ENCODE results near the gene DAB2IP. TPM values are rescaled to one million over a fixed set of nuclear protein-coding genes. Genes with fewer than 3 reads are reported as not detected.

DAB2IP gene
- total and polyA plus RNA-seq, 4 donors: 19.4 to 75.0 (median 28.7) TPM

- H3K9ac ChIP-seq (ENCODE audit: insufficient read depth in 1 of 2, low read length in 2 of 2): no peak overlapping the region
- no peaks in the 10 kb centered on the region for H3K27me3 ChIP-seq (ENCODE audit: control insufficient read depth in 3 of 3, insufficient read depth in 3 of 3, low read length in 2 of 3)
- TF ChIP-seq, protein P1, sequence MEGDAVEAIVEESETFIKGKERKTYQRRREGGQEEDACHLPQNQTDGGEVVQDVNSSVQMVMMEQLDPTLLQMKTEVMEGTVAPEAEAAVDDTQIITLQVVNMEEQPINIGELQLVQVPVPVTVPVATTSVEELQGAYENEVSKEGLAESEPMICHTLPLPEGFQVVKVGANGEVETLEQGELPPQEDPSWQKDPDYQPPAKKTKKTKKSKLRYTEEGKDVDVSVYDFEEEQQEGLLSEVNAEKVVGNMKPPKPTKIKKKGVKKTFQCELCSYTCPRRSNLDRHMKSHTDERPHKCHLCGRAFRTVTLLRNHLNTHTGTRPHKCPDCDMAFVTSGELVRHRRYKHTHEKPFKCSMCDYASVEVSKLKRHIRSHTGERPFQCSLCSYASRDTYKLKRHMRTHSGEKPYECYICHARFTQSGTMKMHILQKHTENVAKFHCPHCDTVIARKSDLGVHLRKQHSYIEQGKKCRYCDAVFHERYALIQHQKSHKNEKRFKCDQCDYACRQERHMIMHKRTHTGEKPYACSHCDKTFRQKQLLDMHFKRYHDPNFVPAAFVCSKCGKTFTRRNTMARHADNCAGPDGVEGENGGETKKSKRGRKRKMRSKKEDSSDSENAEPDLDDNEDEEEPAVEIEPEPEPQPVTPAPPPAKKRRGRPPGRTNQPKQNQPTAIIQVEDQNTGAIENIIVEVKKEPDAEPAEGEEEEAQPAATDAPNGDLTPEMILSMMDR (IDR thresholded peaks at IDR 0.05; ENCODE audit: control extremely low read depth, extremely low read depth): no peak
- no peak overlapping the region for H3K27ac ChIP-seq (ENCODE audit: low read depth in 1 of 2, low read length in 1 of 2)
- no peaks in the 10 kb centered on the region for H3K36me3 ChIP-seq (ENCODE audit: control insufficient read depth in 4 of 4, insufficient read depth in 4 of 4, low read length in 4 of 4)
- peaks cover 0 to 9% (median 4%) of the 10 kb centered on the region in 5 donors for H3K4me1 ChIP-seq (ENCODE audit: control insufficient read depth in 5 of 5, insufficient read depth in 5 of 5, low read length in 5 of 5)
- H3K4me3 ChIP-seq: no peak overlapping the region
- ATAC-seq (ENCODE audit: insufficient read depth, low FRiP score): no peak
- no peak for DNase-seq
- H3K9me3 ChIP-seq (ENCODE audit: control insufficient read depth in 4 of 4, insufficient read depth in 3 of 4, low read length in 3 of 4): no peaks in the 10 kb centered on the region
- WGBS, 2 donors: 46 to 53% methylated on average over 8 of the region's 8 CpGs
Measured at GRCh38 chr9:121637713-121638220, 13.7 kb upstream of the DAB2IP start.

DNA sequence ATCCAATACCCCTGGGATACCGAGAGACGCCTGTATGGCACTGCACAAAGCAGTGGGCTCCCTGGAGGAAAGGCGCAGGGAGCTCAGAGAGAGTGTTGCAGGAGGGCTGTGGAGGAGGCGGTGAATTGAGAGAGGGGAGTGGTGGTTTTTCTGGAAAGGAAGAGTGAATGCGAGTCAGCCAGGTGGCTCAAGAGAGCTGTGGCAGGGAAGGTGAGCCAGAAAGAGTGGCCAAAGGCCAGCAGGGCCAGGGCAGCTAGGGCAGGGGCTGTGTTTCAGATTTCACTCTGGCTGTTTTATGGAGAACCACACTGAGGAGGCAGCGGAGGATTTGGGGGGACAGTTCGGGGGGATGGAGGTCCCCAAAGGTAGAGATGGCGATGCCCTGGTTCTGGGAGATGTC lies 13.0 kb upstream of the DAB2IP start:
- no peak for DNase-seq

DNA sequence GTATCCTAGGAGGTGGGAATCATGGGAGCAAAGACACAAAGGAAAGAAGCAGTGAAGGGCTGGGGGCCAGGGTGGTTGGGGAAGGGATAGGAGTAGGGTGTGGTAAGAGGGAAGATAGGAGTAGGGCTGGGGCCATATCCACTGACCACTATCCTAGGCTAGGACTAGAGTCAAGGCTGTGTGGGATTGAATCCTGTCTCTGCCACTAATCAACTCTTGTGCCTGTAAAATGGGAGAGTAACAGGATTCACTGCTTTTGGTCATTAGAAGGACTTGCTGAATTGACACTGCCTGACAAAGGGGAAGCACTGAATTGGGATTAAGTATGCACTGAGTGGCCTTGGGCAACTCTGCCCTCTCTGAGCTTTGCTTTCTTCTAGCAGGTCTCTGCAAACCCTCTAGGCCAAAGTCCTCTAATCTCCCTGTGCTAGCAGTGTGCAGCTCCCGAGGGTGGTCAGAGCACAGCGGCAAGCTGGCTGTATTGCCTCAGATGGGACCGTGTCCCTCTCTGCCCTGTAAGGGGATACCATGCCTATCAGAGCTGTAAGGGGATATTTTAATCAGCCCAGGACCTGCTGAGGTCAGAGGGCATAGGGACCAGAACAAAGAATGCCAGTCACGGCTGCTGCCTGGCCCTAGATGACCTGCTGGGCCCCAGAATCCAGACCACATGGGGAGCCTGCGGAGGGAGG lies 12.4 kb upstream of the DAB2IP start:
- TF ChIP-seq, protein P1 (IDR thresholded peaks at IDR 0.05; ENCODE audit: control extremely low read depth, extremely low read depth): no peak

More for the DNA sequence above, 13.0 kb upstream of the DAB2IP start:
- 94 to 97% methylated on average over 8 of the region's 8 CpGs for WGBS, 2 donors
- TF ChIP-seq, protein P1 (IDR thresholded peaks at IDR 0.05; ENCODE audit: control extremely low read depth, extremely low read depth): no peak
- no peak overlapping the region for H3K9ac ChIP-seq (ENCODE audit: insufficient read depth in 1 of 2, low read length in 2 of 2)
- ATAC-seq (ENCODE audit: insufficient read depth, low FRiP score): no peak
- H3K4me3 ChIP-seq: no peak overlapping the region
- no peaks in the 10 kb centered on the region for H3K27me3 ChIP-seq (ENCODE audit: control insufficient read depth in 3 of 3, insufficient read depth in 3 of 3, low read length in 2 of 3)
- no peaks in the 10 kb centered on the region for H3K36me3 ChIP-seq (ENCODE audit: control insufficient read depth in 4 of 4, insufficient read depth in 4 of 4, low read length in 4 of 4)
- no peaks in the 10 kb centered on the region for H3K9me3 ChIP-seq (ENCODE audit: control insufficient read depth in 4 of 4, insufficient read depth in 3 of 4, low read length in 3 of 4)
- no peak overlapping the region for H3K27ac ChIP-seq (ENCODE audit: low read depth in 1 of 2, low read length in 1 of 2)
- H3K4me1 ChIP-seq (ENCODE audit: control insufficient read depth in 5 of 5, insufficient read depth in 5 of 5, low read length in 5 of 5): peaks cover 0 to 9% (median 4%) of the 10 kb centered on the region in 5 donors

More for the DNA sequence above, 12.4 kb upstream of the DAB2IP start:
- Histone ChIP-seq H3K27ac (ENCODE audit: low read depth in 1 of 2, low read length in 1 of 2) (no peak overlapping the region), H3K36me3 (ENCODE audit: control insufficient read depth in 4 of 4, insufficient read depth in 4 of 4, low read length in 4 of 4) (no peaks in the 10 kb centered on the region), H3K4me1 (ENCODE audit: control insufficient read depth in 5 of 5, insufficient read depth in 5 of 5, low read length in 5 of 5) (peaks cover 0 to 9% (median 4%) of the 10 kb centered on the region in 5 donors), H3K4me3 (no peak overlapping the region), H3K9me3 (ENCODE audit: control insufficient read depth in 4 of 4, insufficient read depth in 3 of 4, low read length in 3 of 4) (no peaks in the 10 kb centered on the region), H3K27me3 (ENCODE audit: control insufficient read depth in 3 of 3, insufficient read depth in 3 of 3, low read length in 2 of 3) (no peaks in the 10 kb centered on the region), H3K9ac (ENCODE audit: insufficient read depth in 1 of 2, low read length in 2 of 2) (no peak overlapping the region)
- ATAC-seq (ENCODE audit: insufficient read depth, low FRiP score) (no peak), DNase-seq (no peak)
- 96 to 100% methylated on average over 5 of the region's 5 CpGs for WGBS, 2 donors
